Mucosa of descending colon (tissue), 3 donors: ENCODE results near the gene KAZN. TPM values are rescaled to one million over a fixed set of nuclear protein-coding genes. Genes with fewer than 3 reads are reported as not detected.

Source experiments
- ATAC-seq: fragments of 200-7000 bp; cut with Tn5 transposase; one replicate; pipeline ENCODE4 v1.9.1; 2020; ENCODE audit warnings: mild to moderate bottlenecking, moderate library complexity
- DNase-seq, 3 donors: peaks; one replicate each; pipeline ENCODE4 v3.0.0-alpha.2; 2020
- H3K36me3 ChIP-seq: fragments of 200-600 bp; one replicate; pipeline ENCODE4 v1.8.0; 2021; ENCODE audit warnings: low read depth, mild to moderate bottlenecking
- H3K4me1 ChIP-seq: fragments of 200-600 bp; one replicate; pipeline ENCODE4 v1.8.0; 2021; ENCODE audit warnings: low read depth, mild to moderate bottlenecking
- H3K4me3 ChIP-seq: fragments of 200-600 bp; one replicate; pipeline ENCODE4 v1.8.0; 2021; ENCODE audit warnings: mild to moderate bottlenecking
- H3K9me3 ChIP-seq: fragments of 200-600 bp; one replicate; pipeline ENCODE4 v1.8.0; 2021; ENCODE audit warnings: mild to moderate bottlenecking
- intact Hi-C, 2 donors: fragments of 100-400 bp; cut with DNase I in 1 of 2; cut with micrococcal nuclease in 1 of 2; formaldehyde crosslinking; loops; one replicate each; pipeline versions ENCODE4 v1.11.0 to v1.11.1; 2022; cut with DNase I, micrococcal nuclease
- total RNA-seq, 3 donors: library from RNA; stranded (reverse); fragmentation: NEBNext Ultra II Directional in 2 of 3; extraction: Animal tissue kit (Norgen Biotek cat#: 25700) in 2 of 3; gene quantifications; one replicate each; pipeline versions ENCODE4 v1.2.1 to v1.2.4, GENCODE V29; 2021 to 2023
- TF ChIP-seq, protein P1 (sequence below): fragments of 200-600 bp; IDR thresholded peaks from one replicate; pipeline ENCODE4 v1.8.0; 2022; ENCODE audit warnings: antibody characterized with exemption, mild to moderate bottlenecking
- donor health status: DM: no; HTN: no; CAD: no; lungs with moderate emphysema.
- donor health status: DM: no; HTN: no; CAD: no.
- donor health status: DM: no; HTN: yes; CAD: no.

KAZN gene
- total RNA-seq, 3 donors from 2014 or later: 9.7 to 21.9 (median 15.8) TPM

DNA sequence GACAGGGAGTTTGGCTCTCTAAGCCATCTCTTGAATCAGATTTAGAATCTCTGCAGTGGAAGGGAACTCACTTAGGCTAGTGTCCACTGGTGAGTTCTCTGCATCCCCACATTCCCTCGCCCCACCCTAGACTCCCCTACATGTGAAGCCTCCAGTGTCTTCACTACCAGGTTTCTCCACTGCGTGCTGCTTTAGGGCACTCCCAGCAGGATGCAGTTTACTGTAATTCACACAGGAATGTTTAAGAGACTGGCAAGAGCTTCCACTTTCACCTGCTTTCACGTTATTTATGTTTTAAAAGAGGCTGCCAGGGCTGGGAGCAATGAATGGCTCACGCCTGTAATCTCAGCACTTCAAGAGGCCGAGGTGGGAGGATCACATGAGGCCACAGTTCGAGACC lies 60.2 kb downstream of the KAZN start:
- no peak for DNase-seq
- no peaks in the 10 kb centered on the region for H3K9me3 ChIP-seq
- H3K4me3 ChIP-seq: no peak overlapping the region
- no peaks in the 10 kb centered on the region for H3K4me1 ChIP-seq
- no peaks in the 10 kb centered on the region for H3K36me3 ChIP-seq
- TF ChIP-seq, protein P1, sequence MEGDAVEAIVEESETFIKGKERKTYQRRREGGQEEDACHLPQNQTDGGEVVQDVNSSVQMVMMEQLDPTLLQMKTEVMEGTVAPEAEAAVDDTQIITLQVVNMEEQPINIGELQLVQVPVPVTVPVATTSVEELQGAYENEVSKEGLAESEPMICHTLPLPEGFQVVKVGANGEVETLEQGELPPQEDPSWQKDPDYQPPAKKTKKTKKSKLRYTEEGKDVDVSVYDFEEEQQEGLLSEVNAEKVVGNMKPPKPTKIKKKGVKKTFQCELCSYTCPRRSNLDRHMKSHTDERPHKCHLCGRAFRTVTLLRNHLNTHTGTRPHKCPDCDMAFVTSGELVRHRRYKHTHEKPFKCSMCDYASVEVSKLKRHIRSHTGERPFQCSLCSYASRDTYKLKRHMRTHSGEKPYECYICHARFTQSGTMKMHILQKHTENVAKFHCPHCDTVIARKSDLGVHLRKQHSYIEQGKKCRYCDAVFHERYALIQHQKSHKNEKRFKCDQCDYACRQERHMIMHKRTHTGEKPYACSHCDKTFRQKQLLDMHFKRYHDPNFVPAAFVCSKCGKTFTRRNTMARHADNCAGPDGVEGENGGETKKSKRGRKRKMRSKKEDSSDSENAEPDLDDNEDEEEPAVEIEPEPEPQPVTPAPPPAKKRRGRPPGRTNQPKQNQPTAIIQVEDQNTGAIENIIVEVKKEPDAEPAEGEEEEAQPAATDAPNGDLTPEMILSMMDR: no peak
- intact Hi-C loops: no loop called here
- ATAC-seq: no peak

DNA sequence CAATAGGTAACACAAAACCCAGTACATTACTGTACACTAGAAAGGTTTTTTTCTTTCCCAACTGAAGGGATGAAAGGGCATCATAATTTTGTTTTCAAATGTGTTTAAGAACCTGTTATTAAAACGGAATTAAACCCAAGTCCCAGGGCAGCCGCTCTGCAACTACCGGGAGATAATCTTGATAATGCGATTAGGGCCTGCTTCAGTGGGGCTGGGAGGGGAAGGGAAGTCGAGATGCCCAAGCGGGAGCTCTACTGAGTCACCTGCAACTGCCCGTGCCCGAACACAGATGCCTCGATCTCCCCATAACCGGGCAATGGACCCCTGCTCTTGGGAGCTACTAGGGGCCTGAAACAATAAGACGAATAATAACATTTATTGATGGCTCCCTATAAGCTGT lies 61.4 kb downstream of the KAZN start:
- H3K36me3 ChIP-seq: no peaks in the 10 kb centered on the region
- intact Hi-C loops: no loop called here
- no peak for ATAC-seq
- no peaks in the 10 kb centered on the region for H3K4me1 ChIP-seq
- no peaks in the 10 kb centered on the region for H3K9me3 ChIP-seq
- TF ChIP-seq, protein P1: no peak
- no peak for DNase-seq
- no peak overlapping the region for H3K4me3 ChIP-seq

DNA sequence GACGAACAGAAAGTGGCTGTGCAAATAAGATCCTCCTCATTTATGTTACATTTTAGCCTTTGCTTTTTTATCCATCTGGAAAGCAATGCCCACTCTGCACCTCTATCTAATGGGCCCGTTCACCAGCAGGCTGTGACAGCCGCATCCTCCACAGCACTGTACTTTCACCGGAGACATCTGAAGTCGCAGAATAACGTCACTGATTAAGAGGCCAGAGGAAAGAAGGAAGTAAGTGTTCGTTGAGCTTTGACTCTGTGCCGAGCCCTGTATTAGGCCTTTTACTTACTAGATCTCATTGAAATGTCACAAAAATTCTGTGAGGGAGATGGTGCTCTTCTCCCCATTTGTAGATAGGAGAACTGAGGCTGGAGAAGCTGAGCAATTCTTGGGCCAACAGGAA lies 62.3 kb downstream of the KAZN start:
- TF ChIP-seq, protein P1: no peak
- H3K4me1 ChIP-seq: no peaks in the 10 kb centered on the region
- intact Hi-C loops: no loop called here
- no peak overlapping the region for H3K4me3 ChIP-seq
- no peaks in the 10 kb centered on the region for H3K36me3 ChIP-seq
- no peak for ATAC-seq
- DNase-seq: no peak
- H3K9me3 ChIP-seq: no peaks in the 10 kb centered on the region

DNA sequence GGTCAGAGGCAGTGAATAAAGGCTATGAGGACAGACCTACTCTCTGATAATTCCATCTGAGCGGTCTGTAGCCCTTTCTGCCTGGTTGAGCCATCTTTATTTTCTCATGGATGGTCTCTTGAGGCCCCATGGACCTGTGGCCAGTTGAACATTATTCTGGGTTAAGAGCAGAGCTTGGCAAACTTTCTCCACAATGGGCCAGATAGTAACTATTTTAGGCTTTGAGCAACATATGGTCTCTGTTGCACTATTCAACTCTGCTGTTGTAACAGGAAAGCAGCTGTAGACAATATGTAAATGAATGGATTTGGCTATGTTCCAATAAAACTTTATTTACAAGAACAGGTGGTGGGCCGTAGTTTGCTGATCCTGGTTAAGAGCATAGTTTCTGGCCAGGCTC lies 62.7 kb downstream of the KAZN start:
- no peak for DNase-seq
- H3K4me1 ChIP-seq: no peaks in the 10 kb centered on the region
- H3K36me3 ChIP-seq: no peaks in the 10 kb centered on the region
- TF ChIP-seq, protein P1: no peak
- ATAC-seq: no peak
- H3K9me3 ChIP-seq: no peaks in the 10 kb centered on the region
- no peak overlapping the region for H3K4me3 ChIP-seq
- intact Hi-C loops: no loop called here

DNA sequence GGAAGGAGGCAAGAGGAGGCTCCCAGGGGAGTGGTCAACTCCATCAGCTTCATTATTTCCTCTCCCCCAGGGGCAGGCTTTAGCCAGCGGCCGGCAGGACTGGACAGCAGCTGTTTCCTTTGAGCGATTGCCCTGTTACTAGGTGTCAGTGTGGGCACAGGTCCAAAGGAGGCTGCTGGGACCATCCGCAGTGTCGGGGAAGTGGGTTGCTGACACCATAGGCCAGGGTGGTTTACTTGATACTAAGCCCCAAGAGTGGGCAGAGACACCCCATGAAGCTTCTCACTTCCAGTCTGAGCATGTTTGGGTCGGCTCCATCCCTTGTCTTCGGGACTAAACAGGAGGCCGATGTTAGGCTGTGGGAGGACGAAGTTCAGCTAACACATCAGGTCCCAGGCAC lies 63.6 kb downstream of the KAZN start:
- intact Hi-C loops: no loop called here
- Histone ChIP-seq H3K36me3 (no peaks in the 10 kb centered on the region), H3K9me3 (no peaks in the 10 kb centered on the region), H3K4me3 (no peak overlapping the region), H3K4me1 (no peaks in the 10 kb centered on the region)
- ATAC-seq (no peak), DNase-seq (no peak)
- TF ChIP-seq, protein P1: no peak

DNA sequence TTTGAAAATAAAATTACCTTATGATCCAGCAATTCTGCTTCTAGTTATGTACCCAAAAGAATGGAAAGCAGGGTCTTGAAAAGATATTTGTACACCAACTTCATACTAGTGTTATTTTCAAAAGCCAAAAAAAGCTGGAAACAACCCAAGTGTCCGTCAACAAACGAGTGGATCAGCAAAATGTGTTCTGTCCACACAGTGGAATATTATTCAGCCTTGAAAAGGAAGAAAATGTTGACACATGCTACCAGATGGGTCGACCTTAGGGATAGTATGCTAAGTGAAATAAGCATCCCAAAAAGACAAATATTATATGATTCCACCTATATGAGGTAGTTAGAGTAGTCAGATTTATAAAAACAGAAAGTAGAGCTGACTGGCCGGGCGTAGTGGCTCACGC lies 65.3 kb downstream of the KAZN start:
- no peaks in the 10 kb centered on the region for H3K4me1 ChIP-seq
- no peak for DNase-seq
- intact Hi-C loops: no loop called here

More for the DNA sequence above, 65.3 kb downstream of the KAZN start:
- H3K9me3 ChIP-seq: no peaks in the 10 kb centered on the region
- ATAC-seq: no peak
- no peaks in the 10 kb centered on the region for H3K36me3 ChIP-seq
- H3K4me3 ChIP-seq: no peak overlapping the region
- TF ChIP-seq, protein P1: no peak
